SK-N-SH (cell line): ENCODE measurements around the gene PPP4R2. TPM values are rescaled to one million over a fixed set of nuclear protein-coding genes. Genes with fewer than 3 reads are reported as not detected.

Source experiments
- CTCF ChIA-PET: fragments of 300-600, 350-600 bp; formaldehyde crosslinking; extraction: SDS; loops from one replicate; lab custom pipeline; 2021; lab: Yijun Ruan, JAX
- POLR2A ChIA-PET: fragments of 350-600 bp; sonication (Branson Sonifier 250); formaldehyde crosslinking; extraction: SDS; loops from one replicate; lab custom pipeline; 2020; ENCODE audit warnings: antibody characterized with exemption, inconsistent platforms; lab: Yijun Ruan, JAX
- DNase-seq: peaks from one replicate; pipeline ENCODE4 v3.0.0; 2012
- H2AFZ ChIP-seq: fragments of 200-600 bp; sonication (generic); 2 replicates; pipeline ENCODE4 v1.8.1; 2016; ENCODE audit warnings: antibody characterized with exemption, mild to moderate bottlenecking, low read depth
- H3F3A ChIP-seq: fragments of 200-600 bp; sonication (generic); replicated peaks from 2 replicates; pipeline ENCODE3; 2016; ENCODE audit warnings: antibody characterized with exemption, mild to moderate bottlenecking; ENCODE audit not compliant: insufficient read depth
- H3K27ac ChIP-seq, 2 experiments: fragments of 200-500 bp in 1 of 2; fragments of 200-600 bp in 1 of 2; sonication (Bioruptor generic) in 1 of 2; sonication (generic), shearing (Covaris generic) in 1 of 2; 2 replicates each; pipeline versions ENCODE4 v1.5.1 to v1.6.1; 2014 to 2016; ENCODE audit warnings: low read depth in 2 of 2, inconsistent platforms in 1 of 2, low read length in 1 of 2, mild to moderate bottlenecking in 1 of 2, mixed read lengths in 1 of 2
- H3K27me3 ChIP-seq: fragments of 200-600 bp; sonication (generic), shearing (Covaris generic); 2 replicates; pipeline ENCODE4 v1.6.1; 2016; ENCODE audit warnings: mixed run types; ENCODE audit not compliant: insufficient read depth
- H3K36me3 ChIP-seq, 2 experiments: fragments of 200-500 bp in 1 of 2; fragments of 200-600 bp in 1 of 2; sonication (Bioruptor generic) in 1 of 2; sonication (generic) in 1 of 2; replicated peaks in 1 of 2; 2 replicates each; pipeline versions ENCODE3 to v1.5.1; 2014 to 2016; ENCODE audit warnings: low read length in 1 of 2, mild to moderate bottlenecking in 1 of 2; ENCODE audit not compliant: insufficient read depth in 2 of 2, control insufficient read depth in 1 of 2
- H3K4me1 ChIP-seq, 2 experiments: fragments of 200-500 bp in 1 of 2; fragments of 200-600 bp in 1 of 2; sonication (Bioruptor generic) in 1 of 2; sonication (generic), shearing (Covaris generic) in 1 of 2; 2 replicates each; pipeline versions ENCODE4 v1.5.1 to v1.6.1; 2014 to 2016; ENCODE audit warnings: low read depth in 1 of 2, low read length in 1 of 2, mixed run types in 1 of 2; ENCODE audit not compliant: insufficient read depth in 2 of 2, control insufficient read depth in 1 of 2
- H3K4me2 ChIP-seq: fragments of 200-600 bp; sonication (generic), shearing (Covaris generic); 2 replicates; pipeline ENCODE4 v1.6.1; 2017; ENCODE audit warnings: mixed run types
- H3K4me3 ChIP-seq, 2 experiments: fragments of 200-500 bp in 1 of 2; fragments of 200-600 bp in 1 of 2; sonication (Bioruptor generic) in 1 of 2; sonication (generic), shearing (Covaris generic) in 1 of 2; 2 replicates each; pipeline versions ENCODE4 v1.5.1 to v1.8.1; 2014 to 2016; ENCODE audit warnings: low read depth in 2 of 2, inconsistent platforms in 1 of 2, low read length in 1 of 2, mild to moderate bottlenecking in 1 of 2, mixed read lengths in 1 of 2, moderate library complexity in 1 of 2
- H3K79me2 ChIP-seq: fragments of 200-600 bp; sonication (generic); 2 replicates; pipeline ENCODE4 v1.8.1; 2017; ENCODE audit warnings: mild to moderate bottlenecking; ENCODE audit not compliant: insufficient read depth
- H3K9ac ChIP-seq: fragments of 200-600 bp; sonication (generic); 2 replicates; pipeline ENCODE4 v1.6.1; 2017; ENCODE audit warnings: mixed run types
- H3K9me2 ChIP-seq: fragments of 200-600 bp; sonication (generic); 2 replicates; pipeline ENCODE4 v1.6.1; 2017; ENCODE audit warnings: mixed run types
- H3K9me3 ChIP-seq: fragments of 200-600 bp; sonication (generic); 2 replicates; pipeline ENCODE4 v1.6.1; 2017; ENCODE audit warnings: mixed run types, mild to moderate bottlenecking, moderate library complexity
- H4K20me1 ChIP-seq: fragments of 200-600 bp; sonication (generic); 2 replicates; pipeline ENCODE4 v1.6.1; 2017; ENCODE audit warnings: mild to moderate bottlenecking, mixed run types; ENCODE audit not compliant: insufficient read depth
- CHD2 ChIP-seq: fragments of 150-350 bp; IDR thresholded peaks from 2 replicates; pipeline ENCODE4 v1.6.1; 2018; ENCODE audit warnings: low read length; ENCODE audit not compliant: partially characterized antibody
- EZH2phosphoT487 ChIP-seq: fragments of 200-600 bp; sonication (generic); IDR thresholded peaks from 2 replicates; pipeline ENCODE4 v1.6.1; 2017; ENCODE audit warnings: low read depth, mixed run types, mild to moderate bottlenecking, antibody characterized with exemption, moderate library complexity, borderline replicate concordance
- FOXM1 ChIP-seq: IDR thresholded peaks from 2 replicates; pipeline ENCODE4 v1.4.0; 2012; ENCODE audit warnings: low read depth, mild to moderate bottlenecking
- GABPA ChIP-seq: IDR thresholded peaks from 2 replicates; pipeline ENCODE4 v1.4.0; 2012; ENCODE audit warnings: low read depth, mild to moderate bottlenecking
- NRF1 ChIP-seq: IDR thresholded peaks from 2 replicates; pipeline ENCODE4 v1.6.1; 2012; ENCODE audit warnings: low read depth, mild to moderate bottlenecking, low read length
- RCOR1 ChIP-seq: fragments of 150-350 bp; IDR thresholded peaks from 2 replicates; pipeline ENCODE4 v1.6.1; 2017; ENCODE audit warnings: antibody characterized with exemption, low read length
- TEAD4 ChIP-seq: IDR thresholded peaks from 2 replicates; pipeline ENCODE4 v1.4.0; 2012; ENCODE audit warnings: mild to moderate bottlenecking, borderline replicate concordance; ENCODE audit not compliant: insufficient read depth
- WGBS: methylation state at CpG from one replicate; pipeline ENCODE4 v1.1.6; 2017; ENCODE audit warnings: low lambda C conversion rate; 5-methylcytosine and 5-hydroxymethylcytosine counted together
- polyA plus RNA-seq, 3 experiments: library from polyadenylated mRNA; depleted of rRNA; stranded (reverse); fragments of >200 nt; gene quantifications; 2 replicates each; pipeline ENCODE4 v1.2.3, GENCODE V29; 2012
- TF ChIP-seq, protein P1 (sequence below): fragments of 150-350 bp; IDR thresholded peaks from 2 replicates; pipeline ENCODE4 v1.6.1; 2017; ENCODE audit warnings: antibody characterized with exemption, low read length, low read depth, borderline replicate concordance
- TF ChIP-seq, protein P2 (sequence below): IDR thresholded peaks from 2 replicates; pipeline ENCODE4; 2012
- TF ChIP-seq, protein P3 (sequence below): IDR thresholded peaks from 2 replicates; pipeline ENCODE4 v1.6.1; 2012; ENCODE audit warnings: mild to moderate bottlenecking, low read depth, low read length, moderate library complexity
- TF ChIP-seq, protein P4 (sequence below): fragments of 200-600 bp; sonication (generic); IDR thresholded peaks from 2 replicates; pipeline ENCODE4 v1.6.1; 2017; ENCODE audit warnings: antibody characterized with exemption, mild to moderate bottlenecking, moderate library complexity
- TF ChIP-seq, protein P5 (sequence below): IDR thresholded peaks from 2 replicates; pipeline ENCODE4 v1.4.0; 2012; ENCODE audit warnings: low read depth, borderline replicate concordance

PPP4R2 gene
- polyA plus RNA-seq, 1 of the 3 experiments (the other 2 are of a cell fraction) = 8.9 TPM

DNA sequence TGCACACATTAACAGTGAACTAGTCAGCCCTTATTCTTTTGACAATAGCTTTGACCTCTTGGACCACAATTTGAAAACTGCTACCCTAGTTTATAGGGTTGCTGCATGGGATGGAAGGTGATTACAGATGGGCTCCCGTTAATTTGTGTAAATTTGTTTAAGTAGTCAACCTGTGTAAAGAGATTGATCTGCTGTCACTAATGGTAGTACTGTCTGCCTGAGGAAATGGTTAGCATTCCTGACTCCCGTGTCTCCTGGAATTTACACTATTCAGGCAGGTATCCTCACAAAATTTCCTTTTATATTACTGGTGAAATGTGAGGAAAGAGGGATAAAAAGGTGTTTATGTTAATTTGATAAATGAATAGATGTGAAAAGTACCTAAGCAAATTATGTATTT is 49.6 kb downstream of the PPP4R2 start:
- Histone ChIP-seq H3K27ac (no peak overlapping the region), H3K27me3 (no peaks in the 10 kb centered on the region), H4K20me1 (peaks cover 90% of the 10 kb centered on the region), H3K4me1 (peaks cover 2 to 6% of the 10 kb centered on the region in 2 experiments; a peak in 3 of 4 replicates), H3K4me3 (no peak overlapping the region), H3K9ac (no peak overlapping the region), H3K4me2 (no peak overlapping the region), H3K9me3 (no peaks in the 10 kb centered on the region), H2AFZ (no peak overlapping the region), H3K9me2 (no peaks in the 10 kb centered on the region), H3F3A (peaks cover 2% of the 10 kb centered on the region), H3K36me3 (peaks cover 4 to 32% of the 10 kb centered on the region in 2 experiments), H3K79me2 (peaks cover 83% of the 10 kb centered on the region)
- TF ChIP-seq CHD2 = no peak
- TF ChIP-seq, protein P1, sequence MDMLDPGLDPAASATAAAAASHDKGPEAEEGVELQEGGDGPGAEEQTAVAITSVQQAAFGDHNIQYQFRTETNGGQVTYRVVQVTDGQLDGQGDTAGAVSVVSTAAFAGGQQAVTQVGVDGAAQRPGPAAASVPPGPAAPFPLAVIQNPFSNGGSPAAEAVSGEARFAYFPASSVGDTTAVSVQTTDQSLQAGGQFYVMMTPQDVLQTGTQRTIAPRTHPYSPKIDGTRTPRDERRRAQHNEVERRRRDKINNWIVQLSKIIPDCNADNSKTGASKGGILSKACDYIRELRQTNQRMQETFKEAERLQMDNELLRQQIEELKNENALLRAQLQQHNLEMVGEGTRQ = no peak
- TF ChIP-seq, protein P2, sequence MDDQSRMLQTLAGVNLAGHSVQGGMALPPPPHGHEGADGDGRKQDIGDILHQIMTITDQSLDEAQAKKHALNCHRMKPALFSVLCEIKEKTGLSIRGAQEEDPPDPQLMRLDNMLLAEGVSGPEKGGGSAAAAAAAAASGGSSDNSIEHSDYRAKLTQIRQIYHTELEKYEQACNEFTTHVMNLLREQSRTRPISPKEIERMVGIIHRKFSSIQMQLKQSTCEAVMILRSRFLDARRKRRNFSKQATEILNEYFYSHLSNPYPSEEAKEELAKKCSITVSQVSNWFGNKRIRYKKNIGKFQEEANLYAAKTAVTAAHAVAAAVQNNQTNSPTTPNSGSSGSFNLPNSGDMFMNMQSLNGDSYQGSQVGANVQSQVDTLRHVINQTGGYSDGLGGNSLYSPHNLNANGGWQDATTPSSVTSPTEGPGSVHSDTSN = no peak
- TF ChIP-seq, protein P3, sequence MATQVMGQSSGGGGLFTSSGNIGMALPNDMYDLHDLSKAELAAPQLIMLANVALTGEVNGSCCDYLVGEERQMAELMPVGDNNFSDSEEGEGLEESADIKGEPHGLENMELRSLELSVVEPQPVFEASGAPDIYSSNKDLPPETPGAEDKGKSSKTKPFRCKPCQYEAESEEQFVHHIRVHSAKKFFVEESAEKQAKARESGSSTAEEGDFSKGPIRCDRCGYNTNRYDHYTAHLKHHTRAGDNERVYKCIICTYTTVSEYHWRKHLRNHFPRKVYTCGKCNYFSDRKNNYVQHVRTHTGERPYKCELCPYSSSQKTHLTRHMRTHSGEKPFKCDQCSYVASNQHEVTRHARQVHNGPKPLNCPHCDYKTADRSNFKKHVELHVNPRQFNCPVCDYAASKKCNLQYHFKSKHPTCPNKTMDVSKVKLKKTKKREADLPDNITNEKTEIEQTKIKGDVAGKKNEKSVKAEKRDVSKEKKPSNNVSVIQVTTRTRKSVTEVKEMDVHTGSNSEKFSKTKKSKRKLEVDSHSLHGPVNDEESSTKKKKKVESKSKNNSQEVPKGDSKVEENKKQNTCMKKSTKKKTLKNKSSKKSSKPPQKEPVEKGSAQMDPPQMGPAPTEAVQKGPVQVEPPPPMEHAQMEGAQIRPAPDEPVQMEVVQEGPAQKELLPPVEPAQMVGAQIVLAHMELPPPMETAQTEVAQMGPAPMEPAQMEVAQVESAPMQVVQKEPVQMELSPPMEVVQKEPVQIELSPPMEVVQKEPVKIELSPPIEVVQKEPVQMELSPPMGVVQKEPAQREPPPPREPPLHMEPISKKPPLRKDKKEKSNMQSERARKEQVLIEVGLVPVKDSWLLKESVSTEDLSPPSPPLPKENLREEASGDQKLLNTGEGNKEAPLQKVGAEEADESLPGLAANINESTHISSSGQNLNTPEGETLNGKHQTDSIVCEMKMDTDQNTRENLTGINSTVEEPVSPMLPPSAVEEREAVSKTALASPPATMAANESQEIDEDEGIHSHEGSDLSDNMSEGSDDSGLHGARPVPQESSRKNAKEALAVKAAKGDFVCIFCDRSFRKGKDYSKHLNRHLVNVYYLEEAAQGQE = no peak
- TF ChIP-seq, protein P4, sequence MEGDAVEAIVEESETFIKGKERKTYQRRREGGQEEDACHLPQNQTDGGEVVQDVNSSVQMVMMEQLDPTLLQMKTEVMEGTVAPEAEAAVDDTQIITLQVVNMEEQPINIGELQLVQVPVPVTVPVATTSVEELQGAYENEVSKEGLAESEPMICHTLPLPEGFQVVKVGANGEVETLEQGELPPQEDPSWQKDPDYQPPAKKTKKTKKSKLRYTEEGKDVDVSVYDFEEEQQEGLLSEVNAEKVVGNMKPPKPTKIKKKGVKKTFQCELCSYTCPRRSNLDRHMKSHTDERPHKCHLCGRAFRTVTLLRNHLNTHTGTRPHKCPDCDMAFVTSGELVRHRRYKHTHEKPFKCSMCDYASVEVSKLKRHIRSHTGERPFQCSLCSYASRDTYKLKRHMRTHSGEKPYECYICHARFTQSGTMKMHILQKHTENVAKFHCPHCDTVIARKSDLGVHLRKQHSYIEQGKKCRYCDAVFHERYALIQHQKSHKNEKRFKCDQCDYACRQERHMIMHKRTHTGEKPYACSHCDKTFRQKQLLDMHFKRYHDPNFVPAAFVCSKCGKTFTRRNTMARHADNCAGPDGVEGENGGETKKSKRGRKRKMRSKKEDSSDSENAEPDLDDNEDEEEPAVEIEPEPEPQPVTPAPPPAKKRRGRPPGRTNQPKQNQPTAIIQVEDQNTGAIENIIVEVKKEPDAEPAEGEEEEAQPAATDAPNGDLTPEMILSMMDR = no peak
- no peak for TF ChIP-seq GABPA
- no peak for TF ChIP-seq FOXM1
- TF ChIP-seq TEAD4 = no peak
- TF ChIP-seq, protein P5, sequence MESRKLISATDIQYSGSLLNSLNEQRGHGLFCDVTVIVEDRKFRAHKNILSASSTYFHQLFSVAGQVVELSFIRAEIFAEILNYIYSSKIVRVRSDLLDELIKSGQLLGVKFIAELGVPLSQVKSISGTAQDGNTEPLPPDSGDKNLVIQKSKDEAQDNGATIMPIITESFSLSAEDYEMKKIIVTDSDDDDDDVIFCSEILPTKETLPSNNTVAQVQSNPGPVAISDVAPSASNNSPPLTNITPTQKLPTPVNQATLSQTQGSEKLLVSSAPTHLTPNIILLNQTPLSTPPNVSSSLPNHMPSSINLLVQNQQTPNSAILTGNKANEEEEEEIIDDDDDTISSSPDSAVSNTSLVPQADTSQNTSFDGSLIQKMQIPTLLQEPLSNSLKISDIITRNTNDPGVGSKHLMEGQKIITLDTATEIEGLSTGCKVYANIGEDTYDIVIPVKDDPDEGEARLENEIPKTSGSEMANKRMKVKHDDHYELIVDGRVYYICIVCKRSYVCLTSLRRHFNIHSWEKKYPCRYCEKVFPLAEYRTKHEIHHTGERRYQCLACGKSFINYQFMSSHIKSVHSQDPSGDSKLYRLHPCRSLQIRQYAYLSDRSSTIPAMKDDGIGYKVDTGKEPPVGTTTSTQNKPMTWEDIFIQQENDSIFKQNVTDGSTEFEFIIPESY = no peak
- TF ChIP-seq NRF1 = no peak
- no peak for TF ChIP-seq RCOR1
- TF ChIP-seq EZH2phosphoT487 = no peak
- POLR2A ChIA-PET = no interaction called here
- CTCF ChIA-PET = interaction anchor here (1.2 to 2.1 kb wide), 2 partner anchors 9 to 10 kb away, joined by 5 to 15 read pairs; no protein-coding TSS in a partner anchor
- 68% methylated on average over 2 of the region's 2 CpGs for WGBS
- DNase-seq = no peak
